Activated naive CD8-positive, alpha-beta T cell treated with anti-CD3 and anti-CD28 coated beads, Interleukin-2, amount 50 U/mL, for 16 hours (primary cell): Measurements from ENCODE around the gene SLC35F1.

Experiments used
- DNase-seq: peaks from one replicate; pipeline ENCODE4 v3.0.0-alpha.2; 2020; ENCODE audit warnings: low read depth, low spot score

The SLC35F1 gene

DNA sequence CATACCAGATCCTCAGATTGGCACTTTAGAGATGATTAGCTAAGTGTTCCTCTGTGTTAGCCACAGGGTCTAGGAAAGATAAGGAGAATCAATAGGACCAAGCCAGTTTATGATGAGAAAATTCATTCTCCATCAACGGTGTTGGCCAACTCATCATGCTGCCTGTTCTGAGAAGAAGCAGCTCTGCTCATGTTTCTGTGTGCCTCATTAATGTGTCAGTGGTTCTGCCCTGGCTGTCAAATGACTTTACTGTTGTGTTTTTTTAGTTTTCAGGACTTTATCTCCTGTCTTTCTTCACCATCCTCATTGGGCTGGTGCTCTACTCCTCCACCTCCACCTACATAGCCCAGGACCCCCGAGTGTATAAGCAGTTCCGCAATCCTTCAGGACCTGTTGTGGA is 406.7 kb downstream of the SLC35F1 start:
- DNase-seq, result no peak

DNA sequence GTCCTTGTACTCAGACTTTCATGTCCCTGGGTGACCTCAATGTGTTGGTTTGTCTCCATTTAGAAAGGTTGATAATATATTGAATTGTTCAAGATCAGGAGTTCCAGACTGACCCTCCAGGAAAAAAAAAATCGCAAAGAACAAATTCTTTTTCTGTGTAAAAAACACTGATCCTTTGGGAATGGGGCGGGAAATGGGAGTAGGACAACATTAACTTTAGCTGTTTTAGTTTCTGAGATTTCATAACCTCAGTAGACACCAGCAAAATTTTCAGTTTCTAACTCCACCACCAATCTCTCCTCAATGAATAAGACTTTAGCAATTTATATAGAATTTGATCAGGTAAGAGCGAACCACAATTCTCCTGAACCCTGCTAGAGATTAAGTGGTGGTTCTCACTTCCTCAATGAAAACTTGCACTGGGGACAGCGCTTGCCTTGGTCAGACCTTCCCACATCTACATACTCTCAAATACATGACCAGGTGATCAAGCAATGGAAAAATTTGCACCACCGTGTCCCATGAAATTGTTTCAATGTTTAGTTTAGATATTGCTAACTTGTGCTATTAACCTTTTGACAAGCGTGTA is 409.8 kb downstream of the SLC35F1 start:
- DNase-seq, result no peak

DNA sequence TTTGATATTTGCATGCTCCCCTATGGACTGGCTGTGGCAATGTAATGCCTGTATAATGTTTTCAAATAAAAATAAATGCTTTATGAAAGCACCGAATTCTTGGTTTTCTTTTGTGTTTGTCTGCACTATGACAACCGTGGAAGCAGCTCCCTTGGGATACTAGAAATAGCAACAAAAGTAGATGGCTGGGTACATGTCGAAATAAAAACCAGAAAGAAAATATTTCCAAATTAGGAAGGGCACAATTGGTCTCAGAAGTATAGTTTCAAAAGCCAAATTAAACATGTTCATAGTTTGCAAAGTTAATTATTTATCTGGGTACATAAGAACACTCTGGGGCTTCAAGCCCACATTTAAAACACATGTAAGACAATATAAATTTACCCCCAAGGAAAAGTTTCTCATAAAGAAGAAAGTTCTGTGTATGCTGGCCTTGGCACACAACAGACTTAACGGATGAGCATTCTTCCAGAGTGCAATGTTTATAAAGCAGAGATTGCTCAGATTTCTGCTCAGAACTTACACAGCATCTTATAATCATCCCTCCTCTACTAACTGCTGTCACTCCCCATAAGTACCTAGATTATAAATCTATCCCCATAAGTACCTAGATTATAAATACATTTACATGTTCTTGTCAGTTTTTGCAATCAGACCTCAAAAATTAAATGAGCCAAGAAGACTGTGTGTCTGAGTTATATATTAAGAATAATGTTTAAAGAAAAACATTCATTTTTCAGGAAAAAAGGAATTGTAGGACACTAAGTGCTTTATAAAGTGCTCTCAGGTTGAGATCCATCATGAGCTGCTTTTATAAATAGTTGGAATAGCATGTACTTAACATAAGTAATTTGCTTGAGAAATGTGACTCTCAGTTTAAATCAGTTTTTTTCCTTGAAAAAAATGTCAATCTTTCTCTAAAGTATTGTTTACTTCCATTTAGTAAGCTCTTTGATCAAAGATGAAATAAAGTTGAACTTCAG is 410.8 kb downstream of the SLC35F1 start:
- no peak for DNase-seq

DNA sequence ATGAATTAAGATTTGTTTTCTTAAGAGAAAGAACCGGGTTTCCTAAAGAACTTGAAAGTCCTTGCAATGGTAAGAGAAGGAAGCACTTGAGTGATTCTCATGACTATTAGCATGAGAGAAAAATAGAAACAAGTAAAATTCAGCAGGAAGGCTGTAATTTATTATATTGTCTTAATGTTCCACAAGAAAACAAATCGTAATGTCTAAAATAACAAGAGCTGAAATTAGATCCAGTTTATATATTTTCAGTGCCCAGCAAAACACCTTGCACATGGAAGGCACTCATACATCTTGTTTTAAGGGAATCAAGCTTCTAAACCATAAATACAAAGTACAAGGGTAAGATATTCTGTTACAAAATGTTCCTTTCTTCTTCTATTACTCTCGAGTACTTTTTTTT is 411.6 kb downstream of the SLC35F1 start:
- no peak for DNase-seq

DNA sequence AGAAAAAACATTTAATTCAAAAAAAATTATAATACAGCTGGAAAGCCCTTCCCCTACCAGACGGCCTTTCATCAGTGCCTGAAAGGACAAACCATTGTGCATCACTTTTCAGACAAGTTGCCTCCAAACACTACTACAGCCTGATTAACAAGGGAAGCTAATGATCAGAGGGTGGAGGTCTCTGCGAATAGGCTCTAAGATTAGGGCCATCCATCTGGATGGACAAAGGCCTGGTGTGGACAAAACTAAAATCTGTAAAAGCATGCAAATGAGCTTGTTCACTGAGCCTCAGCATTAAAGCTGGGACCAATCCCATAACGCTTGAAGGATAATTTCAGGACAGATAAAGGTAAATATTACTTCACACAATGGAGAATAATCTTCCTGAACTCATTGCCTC is 412.4 kb downstream of the SLC35F1 start:
- DNase-seq, result no peak

DNA sequence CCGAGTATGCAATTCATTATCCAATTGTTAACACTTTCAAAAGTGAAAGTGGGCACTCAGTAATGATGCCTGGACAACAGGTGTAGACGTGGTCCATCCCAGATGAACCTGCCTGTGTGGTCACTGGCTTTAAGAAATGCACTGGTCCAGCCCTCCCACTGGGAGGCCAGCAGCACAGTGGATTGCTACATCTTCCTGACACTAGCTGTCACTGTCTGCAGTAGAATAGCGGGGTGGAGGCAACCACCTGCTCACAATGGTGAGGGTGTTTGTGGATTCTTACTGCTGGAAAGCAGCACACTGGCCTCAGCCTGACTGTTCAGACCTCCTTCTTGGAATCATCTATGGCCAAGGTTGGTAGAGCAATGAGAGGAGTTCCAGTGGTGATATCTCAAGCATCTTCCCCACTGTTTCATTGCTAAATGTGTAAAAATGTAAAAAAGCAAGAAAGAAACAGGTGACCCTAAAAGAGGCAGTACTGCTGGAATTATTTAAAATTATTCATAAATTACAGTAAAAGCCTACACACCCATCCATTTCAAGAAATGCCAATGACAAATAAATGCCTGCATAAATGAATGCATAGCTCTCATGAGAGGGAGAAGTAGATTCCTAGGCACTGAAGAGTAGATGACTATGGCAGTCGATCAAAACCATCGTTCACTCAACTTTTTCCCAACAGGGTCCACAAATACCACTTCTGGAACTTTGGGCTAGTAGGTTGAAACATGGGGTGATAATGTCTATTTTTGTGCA is 413.0 kb downstream of the SLC35F1 start:
- DNase-seq, result no peak

DNA sequence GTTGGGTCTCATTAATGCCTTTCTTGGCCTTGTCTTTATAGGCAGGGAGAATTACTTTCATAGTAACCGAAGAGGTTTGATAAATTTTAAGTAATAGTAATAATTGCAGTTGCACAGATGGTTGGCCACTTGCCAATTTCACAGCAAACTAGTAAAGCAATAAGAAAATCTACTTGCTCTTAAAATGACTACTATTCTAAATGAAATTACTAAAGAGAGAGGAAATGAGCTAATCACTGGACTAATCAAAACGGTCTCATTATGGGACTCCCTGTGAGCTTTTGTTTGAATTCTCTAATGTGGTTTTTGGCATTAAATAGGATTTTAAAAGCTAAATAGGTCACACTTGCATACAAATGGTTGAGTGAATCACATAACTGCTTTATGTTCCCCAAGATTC is 413.6 kb downstream of the SLC35F1 start:
- DNase-seq, result no peak

DNA sequence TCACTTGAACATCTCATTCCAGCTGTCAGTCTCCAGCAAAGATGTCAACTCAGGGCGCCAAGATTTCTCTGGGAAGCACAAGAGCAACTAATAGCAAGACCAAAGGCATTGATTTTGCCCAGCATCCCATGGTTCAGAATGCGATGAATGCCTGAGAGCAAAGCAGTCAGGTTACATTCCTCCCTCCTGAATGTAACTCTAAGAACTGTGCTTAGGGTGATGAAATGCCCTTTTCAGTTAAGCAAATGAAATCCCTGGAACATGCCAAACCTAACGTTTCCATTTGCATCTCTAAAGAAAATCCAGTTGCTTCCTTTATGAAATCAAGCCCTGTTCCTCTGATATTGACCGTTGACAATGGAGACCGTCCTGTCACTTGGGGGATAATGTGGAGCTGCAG is 417.1 kb downstream of the SLC35F1 start:
- no peak for DNase-seq

DNA sequence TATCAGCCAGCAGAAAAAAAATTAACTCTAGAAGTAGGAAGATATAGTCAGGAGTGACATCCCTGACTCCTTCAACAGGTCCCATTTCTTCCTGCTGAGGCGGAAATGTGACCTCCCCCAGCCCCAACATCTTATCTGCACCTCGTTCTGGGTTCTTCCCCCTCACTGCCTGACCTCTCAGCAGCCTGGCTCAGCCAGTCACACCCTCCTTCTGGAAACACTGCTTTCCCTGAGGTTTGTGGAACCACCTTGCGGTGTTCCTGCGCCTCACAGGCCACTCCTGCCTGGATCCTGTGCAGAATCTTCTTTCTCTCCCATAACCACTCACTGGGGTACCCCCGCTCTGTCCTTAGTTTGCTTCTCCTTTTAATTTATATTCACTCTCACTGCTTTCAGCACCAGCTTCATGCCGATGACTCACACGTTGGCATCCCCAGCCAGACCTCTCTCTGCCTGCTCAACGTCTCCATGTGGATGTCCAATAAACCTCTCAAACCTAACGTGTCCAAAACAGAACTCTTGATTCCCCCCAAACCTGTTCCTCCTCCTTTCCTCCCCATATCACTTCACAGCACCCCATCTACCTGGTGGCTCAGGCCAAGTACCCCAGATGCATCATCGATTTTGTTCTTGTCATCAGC is 418.3 kb downstream of the SLC35F1 start:
- DNase-seq, result no peak

DNA sequence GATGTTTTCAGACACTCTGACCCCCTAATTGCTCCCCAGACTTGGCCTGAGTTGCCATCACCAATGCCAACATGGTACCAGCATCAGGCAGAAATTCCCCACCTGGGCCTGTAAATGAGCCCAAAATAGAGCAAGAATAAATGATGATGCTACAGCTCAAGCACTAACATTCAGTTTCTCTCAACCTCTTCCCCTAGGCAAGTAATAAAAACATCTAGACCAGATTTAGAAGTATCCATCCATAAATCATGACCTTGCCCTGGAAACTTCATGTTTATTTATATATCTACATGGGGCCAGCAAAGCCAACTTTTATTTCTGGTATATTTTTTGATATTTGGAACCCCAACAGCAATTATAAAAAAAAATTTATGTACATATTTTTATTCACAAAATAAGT is 419.6 kb downstream of the SLC35F1 start:
- DNase-seq, result no peak

DNA sequence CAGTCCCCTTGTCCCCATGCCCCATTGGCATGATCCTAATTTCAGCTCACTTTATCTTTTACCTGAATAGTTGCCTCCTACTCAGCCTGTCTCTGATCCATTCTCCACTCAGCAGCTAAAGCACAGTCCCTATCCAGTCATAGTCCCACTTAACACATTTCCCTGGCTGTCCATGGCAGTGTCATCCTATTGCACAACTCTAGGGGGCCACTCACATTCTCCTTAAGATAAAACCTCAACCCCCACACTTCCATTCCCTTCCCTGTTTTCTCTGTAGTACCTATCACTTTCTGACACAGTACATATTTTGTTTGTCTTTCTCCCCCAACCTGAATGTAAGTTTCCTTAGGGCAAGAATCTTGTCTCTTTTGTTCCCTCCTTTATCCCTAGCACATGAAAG is 420.2 kb downstream of the SLC35F1 start:
- no peak for DNase-seq

DNA sequence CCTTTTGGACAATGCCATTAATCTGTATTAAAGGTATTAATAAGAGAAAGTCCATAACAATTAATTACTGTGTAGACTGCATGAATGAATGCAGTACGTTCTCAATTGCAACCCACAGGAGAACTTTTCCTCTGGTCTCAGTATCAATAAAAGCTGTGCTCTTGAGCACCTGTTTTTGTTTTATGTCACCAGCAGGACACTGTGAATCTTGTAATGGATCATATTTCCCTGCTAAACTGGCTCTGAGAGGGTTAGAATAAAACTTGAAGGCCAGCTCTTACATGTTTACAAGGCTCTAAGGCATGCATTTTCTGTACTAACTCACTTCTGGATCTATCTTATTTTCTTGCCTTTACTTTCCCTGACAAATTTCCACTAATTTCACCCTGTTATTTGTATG is 426.7 kb downstream of the SLC35F1 start:
- no peak for DNase-seq

DNA sequence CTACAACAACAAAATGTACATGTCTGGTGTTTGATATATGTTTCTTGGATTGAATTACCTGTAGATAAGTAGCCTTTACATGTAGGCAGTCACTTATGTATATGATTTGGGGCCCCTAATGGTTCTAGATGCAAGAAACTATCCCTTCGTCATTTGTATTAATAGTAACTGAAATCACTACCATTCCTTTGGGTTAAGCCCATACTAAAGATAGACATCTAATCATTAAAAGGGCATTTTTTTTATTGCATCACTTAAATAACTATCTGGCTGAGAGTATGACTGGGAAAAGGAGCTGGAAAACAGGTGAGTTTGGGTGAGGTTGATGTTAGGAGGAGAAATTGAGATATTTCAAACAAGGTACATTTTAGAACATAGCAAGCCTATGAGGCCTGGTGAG is 427.6 kb downstream of the SLC35F1 start:
- no peak for DNase-seq

DNA sequence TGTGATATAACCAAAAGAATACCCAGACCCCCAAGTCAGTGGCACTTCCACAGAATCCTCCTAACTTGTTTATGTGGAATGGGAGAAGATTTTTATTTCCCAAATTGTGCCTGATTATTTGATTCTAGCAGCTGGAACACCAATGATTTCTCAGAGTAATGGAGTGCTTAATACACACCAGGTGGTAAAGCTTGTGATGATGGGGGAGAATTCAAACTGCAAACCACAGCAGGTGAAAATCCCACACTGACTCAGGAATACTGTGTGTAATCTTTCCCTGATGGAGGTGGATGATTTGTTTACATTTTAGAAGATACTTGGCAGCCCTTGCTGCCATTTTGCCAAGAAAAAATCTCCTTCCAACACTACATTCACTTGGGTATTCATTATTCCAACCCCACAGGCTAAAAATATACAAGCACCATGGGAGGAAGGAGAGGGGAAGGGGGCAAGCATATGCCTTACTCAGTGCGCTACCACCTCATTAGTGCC is 428.3 kb downstream of the SLC35F1 start:
- no peak for DNase-seq

DNA sequence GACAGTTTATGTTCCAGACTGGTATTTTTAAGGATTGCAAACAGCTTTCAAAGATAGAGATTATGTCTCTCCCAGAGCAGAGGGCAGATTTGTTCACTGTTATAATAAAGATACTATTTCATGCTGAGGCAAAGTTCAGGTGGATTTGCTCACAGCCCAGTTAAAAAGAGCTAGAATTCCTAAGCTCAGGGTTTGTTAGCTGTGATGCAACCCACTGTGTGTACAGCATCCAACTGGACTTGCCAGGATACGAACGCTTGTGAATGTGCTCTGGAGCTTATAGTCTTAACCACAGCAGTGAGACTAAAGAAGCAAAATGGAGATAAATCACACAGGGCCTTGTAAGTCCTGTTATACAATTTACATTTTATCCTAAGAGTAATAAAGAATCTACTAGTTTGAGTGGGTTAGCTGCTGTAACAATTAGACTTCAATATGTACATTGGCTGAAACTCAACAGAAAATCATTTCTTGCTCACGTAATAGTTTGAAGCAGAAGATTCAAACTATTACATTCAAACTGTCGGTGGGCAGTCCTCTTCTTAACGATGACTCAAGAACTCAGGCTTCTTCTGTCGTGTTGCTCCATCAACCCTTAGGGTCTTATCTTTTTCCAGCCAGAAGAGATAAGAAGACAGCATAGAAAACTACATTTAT is 437.1 kb downstream of the SLC35F1 start:
- DNase-seq, result no peak

DNA sequence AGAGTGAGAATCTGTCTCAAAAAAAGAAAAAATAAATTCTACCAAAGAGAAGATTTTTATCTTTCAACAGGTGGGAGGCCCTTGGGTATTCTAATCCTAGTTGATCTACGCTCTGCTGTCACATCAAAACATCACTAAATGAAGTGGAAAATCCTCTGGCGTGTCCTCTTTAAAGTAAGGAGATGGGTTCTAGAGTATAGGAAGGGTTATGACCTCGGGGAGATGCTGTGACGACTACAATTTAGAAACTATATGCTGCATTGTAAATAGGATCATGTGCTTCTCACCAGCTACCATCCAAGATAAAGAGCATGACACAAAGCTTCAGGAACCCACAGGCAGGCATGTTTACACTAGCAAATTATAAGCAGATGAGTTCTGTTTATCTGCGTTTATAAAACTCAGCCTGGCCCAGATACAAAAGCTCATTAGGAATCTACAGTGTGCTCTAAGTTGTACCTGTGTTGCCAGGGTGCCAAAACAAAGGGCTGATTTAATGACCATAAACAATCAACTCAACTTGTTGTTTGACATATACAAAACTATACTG is 443.9 kb downstream of the SLC35F1 start:
- DNase-seq, result no peak

DNA sequence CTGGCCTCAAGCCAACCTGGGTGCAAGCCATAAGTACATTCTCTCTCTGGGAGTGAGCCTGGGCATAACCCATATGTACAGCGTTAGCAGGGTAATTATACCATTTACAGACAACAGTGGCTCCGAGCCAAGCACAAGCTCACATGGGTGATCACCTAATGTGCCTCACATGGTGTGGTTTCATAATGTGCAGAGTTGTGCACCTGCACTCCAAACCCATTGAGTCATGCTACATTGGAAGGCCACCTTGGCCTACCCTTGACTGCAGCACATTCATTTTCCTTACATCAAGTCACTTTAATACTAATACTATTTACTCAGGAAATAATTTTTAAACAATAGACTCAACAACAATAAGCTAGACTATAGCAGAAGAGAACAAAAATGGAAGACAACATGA is 446.5 kb downstream of the SLC35F1 start:
- no peak for DNase-seq

DNA sequence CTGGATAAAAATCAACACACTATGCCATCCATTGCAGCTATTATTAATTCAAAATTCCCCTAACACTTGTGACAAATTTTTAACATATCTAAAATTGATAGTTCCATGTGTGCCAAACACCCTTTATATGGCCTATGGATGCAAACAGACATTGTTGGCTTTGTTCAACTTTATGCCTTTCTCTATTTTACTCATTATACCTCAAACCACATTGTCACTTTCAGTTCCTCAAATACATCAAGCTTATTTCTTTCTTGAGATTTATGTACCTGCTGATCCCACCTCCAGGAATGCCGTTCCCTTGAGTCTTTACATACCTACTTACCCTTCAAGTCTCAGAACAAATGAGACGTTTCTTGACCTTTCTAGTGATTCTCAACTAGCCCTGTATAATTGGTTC is 447.6 kb downstream of the SLC35F1 start:
- DNase-seq, result no peak

DNA sequence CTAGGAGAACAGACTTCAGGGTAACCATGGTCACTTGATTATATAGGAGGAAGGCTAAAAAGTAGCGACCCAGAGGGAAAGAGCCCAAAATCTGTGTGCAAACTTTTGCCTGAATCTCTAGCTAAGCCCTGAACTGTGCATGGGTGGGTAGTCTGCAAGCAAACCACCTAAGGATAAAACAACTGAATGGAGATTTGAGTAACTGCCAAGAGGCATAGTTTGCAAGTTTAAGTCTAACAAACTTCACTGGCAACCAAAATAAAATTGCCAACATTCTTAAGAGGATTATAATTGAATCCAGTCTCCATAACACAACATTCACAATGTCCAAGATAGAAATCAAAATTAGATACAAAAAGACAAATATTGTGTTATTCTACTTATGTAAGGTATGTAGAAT is 449.0 kb downstream of the SLC35F1 start:
- DNase-seq, result no peak

DNA sequence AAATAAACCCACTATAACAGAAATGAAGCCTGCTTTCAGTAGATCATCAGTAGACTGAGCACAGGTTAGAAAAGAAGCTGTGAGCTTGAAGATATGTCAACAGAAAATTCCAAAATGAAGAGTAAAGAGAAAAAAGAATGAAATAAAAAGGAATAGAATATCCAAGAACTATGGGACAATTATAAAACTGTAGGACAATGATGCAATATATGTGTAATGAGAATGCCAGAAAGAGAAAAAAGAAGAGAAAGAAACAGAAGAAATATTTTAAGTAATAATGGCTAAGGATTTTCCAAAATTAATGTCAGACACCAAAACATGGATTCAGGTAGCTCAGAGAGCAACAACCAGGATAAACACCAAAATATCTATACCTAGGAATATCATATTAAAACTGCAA is 449.6 kb downstream of the SLC35F1 start:
- no peak for DNase-seq
